GM18867 (cell line): ENCODE data around the gene PPM1D.
"Not testable (repeated sequence)": the region's sequence is repeated elsewhere in the genome, so short reads cannot be mapped to it uniquely, and the experiment has no call there.

Source experiments
- ATAC-seq: cut with Tn5 transposase; IDR thresholded peaks from one replicate; pipeline ENCODE4 v1.9.1; 2021; ENCODE audit warnings: mild to moderate bottlenecking, moderate library complexity; ENCODE audit not compliant: unreplicated experiment

PPM1D gene

DNA sequence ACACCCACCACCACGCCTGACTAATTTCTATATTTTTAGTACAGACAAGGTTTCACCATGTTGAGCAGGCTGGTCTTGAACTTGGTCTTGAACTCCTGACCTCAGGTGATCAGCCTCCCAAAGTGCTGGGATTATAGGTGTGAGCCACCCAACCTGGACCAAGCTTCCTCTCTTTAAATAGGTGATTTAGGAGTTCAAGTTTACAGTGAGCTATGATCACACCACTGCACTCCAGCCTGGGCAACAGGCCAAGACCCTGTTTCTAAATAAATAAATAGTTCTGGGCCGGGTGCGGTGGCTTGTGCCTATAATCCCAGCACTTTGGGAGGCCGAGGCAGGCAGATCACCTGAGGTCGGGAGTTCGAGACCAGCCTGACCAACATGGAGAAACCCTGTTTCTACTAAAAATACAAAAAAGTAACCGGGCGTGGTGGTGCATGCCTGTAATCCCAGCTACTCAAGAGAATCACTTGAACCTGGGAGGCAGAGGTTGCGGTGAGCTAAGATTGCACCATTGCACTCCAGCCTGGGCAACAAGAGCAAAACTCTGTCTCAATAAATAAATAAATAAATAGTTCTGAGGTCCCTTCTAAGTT, 6.5 kb upstream of the PPM1D start:
- ATAC-seq = not testable (repeated sequence)

DNA sequence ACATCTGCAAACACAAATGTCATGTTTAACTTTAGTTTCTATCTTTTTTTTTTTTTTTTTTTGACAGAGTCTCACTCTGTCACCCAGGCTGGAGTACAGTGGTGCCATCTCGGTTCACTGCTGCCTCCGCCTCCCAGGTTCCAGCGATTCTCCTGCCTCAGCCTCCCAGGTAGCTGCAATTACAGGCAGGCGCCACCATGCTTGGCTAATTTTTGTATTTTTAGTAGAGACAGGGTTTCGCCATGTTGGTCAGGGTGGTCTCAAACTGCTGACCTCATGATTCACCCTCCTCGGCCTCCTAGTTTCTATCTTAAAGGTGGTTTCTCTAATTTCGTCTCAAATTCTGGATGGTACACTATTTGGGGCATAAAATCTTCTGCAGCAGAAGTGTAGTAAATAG, 5.8 kb upstream of the PPM1D start:
- ATAC-seq = not testable (repeated sequence)

DNA sequence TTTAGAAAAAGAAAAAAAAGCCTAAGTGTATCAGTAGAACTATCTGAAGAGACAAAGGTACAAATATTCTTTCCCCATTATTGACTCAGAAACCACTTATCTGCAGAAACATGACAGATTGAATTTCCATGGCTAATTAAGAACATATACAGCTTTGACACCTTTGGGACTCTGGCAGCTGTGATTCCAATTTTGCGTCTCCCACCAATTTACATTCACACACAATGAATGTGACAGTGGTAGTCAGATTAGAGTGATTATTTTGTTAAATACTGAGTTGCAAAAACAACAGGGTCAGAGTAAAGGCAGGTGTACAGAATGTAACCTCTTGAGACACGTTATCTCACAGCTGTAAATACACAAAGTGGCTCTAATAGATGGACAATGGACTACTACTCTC, 5.3 kb upstream of the PPM1D start:
- ATAC-seq = no peak

DNA sequence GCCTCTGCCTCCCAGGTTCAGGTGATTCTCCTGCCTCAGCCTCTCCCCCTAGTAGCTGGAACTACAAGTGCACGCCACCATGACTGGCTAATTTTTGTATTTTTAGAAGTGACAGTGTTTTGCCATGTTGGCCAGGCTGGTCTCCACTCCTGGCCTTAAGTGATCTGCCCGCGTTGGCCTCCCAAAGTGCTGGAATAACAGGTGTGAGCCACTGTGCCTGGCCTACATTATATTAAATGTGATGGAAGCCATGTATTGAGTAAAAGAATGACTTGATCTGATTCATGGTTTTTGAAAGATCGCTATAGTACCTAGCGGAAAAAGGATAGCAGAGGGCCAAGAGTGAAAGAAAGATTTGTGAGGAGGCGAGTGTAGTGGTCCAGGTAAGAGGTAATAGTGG, 2.7 kb upstream of the PPM1D start:
- no peak for ATAC-seq

DNA sequence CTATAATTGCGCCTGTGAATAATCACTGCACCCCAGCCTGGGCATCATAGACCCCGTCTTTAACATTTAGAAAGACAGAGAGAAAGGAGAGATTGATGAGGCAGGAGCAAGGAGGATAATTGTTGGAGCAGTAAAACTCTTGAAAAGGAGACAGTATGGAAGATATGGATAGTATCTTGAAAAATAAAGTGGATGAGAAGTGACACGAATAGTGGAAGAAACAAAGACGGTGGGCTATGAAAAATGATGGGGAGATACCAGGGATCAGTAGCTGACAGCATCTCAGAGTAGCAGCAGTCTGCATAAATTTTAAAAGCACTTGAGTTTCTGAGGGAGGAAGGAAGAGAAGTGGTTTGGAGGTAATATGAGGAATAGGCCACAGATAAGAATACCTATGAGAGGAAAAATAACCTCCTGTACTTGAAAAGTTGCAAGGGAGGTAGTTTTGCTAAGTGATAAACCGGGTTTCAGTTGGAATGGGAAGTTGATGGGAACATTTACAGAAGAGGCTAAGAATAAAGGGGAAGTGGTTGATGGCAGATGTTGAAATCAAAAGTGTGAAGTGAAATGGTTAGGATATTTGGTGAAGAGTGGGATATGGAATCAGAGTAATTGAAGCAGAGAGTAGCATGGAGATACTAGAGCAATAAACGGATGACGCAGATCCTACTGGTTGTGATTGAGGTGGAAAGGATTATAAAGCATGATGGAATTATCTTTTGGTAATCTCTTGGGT, 1.8 kb upstream of the PPM1D start:
- no peak for ATAC-seq

DNA sequence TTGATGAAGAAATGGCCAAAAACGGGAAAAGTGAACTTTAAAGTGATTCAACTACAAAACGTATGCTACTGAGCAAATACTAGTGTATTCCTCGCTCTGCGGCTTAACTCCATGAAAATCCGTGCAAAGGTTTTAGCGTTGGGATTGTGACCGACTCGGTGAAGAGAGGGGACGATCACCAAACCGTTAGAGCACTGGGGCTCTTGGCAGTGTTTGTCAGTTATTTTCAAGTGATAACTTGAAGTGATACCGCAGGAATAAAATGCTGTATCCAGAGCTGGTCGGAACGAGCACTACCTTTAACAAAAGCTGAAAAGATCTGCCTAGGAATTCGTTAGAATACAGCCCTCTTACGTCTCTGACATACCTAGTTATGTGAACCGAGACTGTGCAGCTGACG, 773 bp upstream of the PPM1D start:
- ATAC-seq = no peak

DNA sequence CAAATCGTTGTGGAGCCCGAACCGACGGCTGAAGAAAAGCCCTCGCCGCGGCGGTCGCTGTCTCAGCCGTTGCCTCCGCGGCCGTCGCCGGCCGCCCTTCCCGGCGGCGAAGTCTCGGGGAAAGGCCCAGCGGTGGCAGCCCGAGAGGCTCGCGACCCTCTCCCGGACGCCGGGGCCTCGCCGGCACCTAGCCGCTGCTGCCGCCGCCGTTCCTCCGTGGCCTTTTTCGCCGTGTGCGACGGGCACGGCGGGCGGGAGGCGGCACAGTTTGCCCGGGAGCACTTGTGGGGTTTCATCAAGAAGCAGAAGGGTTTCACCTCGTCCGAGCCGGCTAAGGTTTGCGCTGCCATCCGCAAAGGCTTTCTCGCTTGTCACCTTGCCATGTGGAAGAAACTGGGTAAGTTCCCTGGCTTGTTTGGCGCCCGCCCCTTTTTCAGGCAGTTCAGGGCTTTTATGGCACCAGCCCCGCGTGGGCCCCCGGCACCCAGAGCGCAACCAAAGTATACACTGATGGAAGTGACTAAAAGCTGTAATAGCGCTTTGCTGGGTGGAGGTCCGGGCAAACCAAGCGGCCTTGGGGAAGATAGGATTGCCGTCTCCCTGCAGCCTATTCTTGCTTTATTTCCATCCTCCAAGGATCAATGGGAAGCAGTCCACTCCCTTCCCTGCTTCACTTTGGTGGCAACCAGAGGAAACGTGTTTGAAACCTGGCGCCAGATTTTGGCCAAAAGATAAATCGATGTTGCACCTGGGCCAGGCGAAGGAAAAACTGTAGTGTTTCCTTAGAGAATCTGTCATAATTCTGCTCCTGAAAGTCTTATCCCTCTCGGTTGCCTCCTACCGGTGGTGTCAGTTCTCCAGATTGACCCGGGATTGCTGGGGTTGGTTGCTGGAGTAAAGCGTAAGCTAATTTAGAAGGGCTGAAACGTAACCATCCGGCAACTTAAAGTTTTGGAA, 775 bp downstream of the PPM1D start:
- ATAC-seq = peak; percentile 21

DNA sequence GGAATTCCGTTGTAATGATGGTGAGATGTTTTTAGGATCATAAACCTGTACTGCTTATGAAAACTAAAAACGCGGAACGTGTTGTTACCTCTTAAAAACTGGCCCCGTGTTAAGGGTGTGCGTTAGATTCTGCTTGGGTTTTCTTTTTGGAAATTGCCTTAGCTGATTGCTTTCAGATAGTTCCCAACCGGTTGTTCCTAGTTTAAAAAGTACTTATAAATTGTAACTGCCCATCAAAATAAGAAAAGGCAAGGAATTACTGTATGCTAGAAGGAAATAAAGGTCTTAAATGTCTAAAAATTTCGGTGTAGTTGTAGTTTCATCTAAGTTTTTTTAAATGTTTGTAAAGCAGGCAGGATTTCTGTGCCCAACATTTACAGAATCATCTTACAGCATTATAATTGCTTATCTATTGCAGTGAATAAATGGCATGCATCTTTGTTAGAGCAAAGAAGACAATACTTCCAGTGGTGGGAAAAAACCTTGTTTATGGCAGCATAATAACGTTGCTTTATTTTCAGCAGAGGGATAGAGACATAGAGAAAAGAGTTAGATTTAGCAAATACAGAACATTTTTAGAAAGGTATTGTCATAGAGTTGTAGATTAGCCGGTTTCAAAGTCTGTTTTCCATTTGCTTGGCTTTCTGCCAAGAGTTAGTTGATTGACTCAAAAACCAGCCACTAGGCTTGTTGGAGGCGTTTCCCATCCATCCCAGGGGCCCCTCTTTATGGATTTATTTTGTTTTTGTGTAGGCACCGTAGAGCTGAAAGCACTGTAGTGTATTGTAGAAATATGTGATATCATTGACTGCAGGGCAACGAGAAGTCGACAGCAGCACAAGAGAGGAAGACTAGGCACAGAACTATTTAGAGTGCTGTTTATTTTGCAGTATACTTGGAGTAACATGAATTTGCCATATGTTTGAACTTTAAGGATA, 1.7 kb downstream of the PPM1D start:
- ATAC-seq = no peak

DNA sequence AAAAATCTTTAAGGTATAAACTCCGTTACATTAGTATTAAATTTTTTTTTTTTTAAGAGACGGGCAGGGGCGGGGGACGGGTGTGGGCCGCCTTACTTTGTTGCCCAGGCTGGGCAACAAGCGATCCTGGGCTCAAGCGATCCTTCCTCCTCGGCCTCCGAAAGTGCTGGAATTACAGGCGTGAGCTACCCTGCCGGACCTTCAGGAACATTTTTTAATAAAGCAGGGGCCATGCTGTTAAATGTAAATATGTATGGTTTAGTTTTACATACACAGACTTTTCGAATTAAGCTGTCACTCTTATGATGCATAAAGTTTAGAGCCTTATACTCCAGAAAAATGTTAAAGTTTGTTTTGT, 2.4 kb downstream of the PPM1D start:
- no peak for ATAC-seq

DNA sequence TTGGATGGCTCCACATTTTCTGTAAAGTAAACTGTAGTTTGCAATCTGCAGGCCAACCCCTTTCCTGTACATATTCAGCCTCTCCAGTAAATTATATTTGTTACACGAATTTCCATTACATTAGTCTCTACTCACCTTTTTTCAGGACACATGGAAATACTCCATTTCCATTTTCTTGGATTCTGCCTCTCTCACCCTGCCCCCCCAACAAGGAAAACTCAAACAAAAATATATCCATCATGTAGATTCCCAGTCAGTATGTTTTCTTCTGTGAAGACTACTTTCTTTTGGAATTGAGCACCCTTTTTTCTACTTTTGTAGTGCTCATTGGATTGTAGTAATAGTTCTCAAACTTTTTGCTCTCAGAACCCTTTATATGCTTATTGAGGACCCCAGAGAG, 2.9 kb downstream of the PPM1D start:
- ATAC-seq = no peak

DNA sequence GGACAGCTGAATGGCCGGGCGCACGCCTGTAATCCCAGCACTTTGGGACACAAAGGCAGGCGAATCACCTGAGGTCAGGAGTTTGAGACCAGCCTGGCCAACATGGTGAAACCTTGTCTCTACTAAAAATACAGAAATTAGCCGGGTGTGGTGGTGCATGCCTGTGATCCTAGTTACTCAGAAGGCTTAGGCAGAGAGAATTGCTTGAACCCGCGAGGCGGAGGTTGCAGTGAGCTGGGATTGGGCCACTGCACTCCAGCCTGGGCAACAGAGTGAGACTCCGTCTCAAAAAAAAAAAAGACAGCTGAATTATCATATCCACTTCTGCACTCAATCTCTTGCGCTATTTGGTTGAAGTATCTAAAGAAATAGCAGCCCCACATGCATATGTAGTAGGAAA, 3.5 kb downstream of the PPM1D start:
- ATAC-seq = not testable (repeated sequence)

DNA sequence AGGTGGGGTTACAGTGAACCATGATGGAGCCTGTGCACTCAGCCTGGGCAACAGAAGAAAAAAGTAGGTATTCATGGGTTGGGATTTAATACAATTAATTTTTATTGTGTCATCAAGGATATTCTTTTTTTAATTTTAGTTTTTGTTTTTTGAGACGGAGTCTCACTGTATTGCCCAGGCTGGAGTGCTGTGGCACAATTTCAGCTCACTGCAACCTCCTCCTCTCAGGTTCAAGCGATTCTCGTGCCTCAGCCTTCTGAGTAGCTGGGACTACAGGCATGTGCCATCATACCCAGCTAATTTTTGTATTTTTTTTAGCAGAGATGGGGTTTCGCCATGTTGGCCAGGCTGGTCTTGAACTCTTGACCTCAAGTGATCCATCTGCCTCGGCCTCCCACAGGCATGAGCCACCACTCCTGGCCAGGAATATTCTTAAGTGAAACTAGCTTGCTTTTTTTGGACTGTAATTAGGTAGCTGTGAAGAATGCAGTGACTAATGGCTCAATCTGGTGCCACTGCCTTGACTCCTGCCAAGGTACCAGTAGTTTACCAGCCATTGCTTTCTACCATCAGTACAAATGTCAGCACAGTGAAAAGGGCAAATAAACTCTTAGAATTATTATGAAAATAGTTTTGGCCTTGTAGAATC, 4.8 kb downstream of the PPM1D start:
- no peak for ATAC-seq

DNA sequence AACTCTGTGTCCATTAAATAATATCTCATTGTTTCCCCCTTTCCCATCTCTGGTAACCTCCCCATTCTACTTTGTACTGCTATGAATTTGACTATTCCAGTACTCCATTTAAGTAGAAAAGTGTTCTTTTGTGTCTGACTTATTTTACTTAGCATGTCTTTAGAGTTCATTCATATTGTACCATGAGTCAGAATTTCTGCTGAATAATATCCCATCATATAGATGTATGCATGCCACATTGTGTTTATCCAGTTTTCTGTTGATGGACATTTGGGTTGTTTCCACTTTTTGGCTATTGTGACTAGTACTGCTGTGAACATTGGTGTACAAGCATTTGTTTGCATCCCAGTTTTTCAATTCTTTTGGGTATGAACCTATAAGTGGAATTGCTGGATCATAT, 6.0 kb downstream of the PPM1D start:
- ATAC-seq = no peak

DNA sequence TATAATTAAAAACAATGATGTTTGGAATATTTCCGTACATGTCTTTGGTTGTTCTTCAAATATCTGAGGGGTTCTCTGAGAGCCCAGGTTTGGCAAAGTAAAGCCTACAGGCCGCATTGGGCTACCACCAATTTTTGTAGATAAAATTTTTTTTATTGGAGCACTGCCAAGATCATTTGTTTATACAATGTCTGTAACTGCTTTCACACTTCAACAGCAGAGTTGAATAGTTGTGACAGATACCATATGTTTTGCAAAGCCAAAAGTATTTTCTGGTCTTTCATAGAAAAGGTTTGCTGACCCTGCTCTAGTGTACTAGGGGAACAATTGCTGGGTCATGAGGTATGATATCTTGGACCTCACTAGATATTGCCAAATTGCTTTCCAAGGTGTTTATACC, 10.5 kb downstream of the PPM1D start:
- no peak for ATAC-seq

DNA sequence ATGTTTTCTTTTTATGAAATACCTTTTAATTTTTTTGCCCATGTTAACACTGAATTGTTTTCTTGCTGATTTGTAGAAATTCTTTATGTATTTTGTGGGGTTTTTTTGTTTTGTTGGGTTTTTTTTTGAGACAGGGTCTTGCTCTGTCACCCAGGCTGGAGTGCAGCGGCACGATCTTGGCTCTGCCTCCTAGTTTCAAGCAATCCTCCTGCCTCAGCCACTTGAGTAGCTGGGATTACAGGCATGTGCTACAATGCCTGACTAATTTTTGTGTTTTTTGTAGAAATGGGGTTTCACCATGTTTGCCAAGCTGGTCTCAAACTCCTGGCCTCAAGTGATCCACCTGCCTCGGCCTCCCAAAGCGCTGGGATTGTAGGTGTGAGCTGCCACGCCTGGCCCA, 11.3 kb downstream of the PPM1D start:
- not testable (repeated sequence) for ATAC-seq

DNA sequence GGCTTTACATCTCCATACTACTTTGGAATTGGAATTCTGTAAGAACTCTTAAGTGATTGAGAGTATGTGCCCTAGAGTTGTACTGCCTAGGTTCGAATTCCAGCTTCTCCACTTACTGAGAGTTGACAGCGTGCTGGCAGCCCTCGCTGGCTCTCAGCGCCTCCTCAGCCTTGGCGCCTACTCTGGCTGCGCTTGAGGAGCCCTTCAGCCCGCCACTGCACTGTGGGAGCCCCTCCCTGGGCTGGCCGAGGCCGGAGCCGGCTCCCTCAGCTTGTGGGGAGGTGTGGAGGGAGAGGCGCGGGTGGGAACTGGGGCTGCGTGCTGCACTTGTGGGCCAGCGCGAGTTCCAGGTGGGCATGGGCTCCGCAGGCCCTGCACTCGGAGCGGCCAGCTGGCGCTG, 13.3 kb downstream of the PPM1D start:
- no peak for ATAC-seq

DNA sequence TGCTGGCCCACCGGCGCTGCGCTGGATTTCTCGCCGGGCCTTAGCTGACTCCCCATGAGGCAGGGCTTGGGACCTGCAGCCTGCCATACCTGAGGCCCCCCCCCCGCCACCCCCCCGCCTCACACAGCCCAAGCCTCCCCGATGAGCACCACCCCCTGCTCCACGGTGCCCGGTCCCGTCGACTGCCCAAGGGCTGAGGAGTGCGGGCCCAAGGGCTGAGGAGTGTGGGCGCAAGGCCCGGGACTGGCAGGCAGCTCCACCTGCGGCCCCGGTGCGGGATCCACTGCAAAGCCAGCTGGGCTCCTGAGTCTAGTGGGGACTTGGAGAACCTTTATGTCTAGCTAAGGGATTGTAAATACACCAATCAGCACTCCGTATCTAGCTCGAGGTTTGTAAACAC, 13.8 kb downstream of the PPM1D start:
- ATAC-seq = not testable (repeated sequence)

DNA sequence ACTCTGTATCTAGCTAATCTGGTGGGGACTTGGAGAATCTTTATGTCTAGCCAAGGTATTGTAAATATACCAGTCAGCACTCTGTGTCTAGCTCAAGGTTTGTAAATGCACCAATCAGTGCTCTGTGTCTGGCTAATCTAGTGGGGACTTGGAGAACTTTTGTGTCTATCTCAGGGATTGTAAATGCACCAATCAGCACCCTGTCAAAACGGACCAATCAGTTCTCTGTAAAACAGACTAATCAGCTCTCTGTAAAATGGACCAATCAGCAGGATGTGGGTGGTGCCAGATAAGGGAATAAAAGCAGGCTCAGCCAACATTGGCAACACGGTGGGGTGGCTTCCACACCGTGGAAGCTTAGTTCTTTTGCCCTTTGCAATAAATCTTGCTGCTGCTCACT, 14.3 kb downstream of the PPM1D start:
- ATAC-seq = not testable (repeated sequence)

DNA sequence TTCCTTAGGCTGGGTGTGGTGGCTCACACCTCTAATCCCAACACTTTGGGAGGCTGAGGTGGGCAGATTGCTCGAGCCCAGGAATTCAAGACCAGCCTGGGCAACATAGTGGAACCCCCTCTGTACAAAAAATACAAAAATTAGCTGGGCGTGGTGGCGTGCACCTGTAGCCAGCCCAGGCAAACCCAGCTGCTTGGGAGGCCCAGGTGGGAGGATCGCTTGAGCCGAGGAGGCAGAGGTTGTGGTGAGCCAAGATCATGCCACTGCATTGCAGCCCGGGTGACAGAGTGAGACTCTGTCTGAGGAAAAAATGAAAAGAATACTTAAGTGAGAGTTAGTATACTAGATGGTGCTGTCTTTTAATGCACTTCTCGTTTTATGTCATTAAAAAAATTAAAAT, 15.1 kb downstream of the PPM1D start:
- no peak for ATAC-seq

DNA sequence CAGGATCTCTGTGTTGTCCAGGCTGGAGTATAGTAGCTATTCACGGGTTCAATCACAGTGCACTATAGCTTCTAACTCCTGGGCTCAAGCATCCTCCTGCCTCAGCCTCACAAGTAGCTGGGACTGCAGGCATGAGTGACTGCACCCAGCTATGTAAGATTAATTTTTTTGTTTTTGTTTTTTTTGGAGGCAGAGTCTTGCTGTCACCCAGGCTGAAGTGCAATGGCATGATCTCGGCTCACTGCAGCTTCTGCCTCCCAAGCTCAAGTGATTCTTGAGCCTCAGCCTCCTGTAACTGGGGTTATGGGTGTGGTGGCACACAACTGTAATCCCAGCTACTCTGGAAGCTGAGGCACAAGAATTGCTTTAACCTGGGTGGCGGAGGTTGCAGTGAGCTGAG, 15.8 kb downstream of the PPM1D start:
- ATAC-seq = no peak
